CD4-positive, alpha-beta T cell treated with Interleukin-2 at 100 ng/mL for 4 hours (primary cell): Measurements from ENCODE around the gene TRMT11.
A peak's percentile ranks its signal among the peaks of the same experiment; 100 is the strongest.
"Not testable (repeated sequence)": the region's sequence is repeated elsewhere in the genome, so short reads cannot be mapped to it uniquely, and the experiment has no call there.

ENCODE experiments used
- DNase-seq: peaks from one replicate; pipeline ENCODE4 v3.0.0-alpha.2; 2020; ENCODE audit warnings: low spot score

The TRMT11 gene

DNA sequence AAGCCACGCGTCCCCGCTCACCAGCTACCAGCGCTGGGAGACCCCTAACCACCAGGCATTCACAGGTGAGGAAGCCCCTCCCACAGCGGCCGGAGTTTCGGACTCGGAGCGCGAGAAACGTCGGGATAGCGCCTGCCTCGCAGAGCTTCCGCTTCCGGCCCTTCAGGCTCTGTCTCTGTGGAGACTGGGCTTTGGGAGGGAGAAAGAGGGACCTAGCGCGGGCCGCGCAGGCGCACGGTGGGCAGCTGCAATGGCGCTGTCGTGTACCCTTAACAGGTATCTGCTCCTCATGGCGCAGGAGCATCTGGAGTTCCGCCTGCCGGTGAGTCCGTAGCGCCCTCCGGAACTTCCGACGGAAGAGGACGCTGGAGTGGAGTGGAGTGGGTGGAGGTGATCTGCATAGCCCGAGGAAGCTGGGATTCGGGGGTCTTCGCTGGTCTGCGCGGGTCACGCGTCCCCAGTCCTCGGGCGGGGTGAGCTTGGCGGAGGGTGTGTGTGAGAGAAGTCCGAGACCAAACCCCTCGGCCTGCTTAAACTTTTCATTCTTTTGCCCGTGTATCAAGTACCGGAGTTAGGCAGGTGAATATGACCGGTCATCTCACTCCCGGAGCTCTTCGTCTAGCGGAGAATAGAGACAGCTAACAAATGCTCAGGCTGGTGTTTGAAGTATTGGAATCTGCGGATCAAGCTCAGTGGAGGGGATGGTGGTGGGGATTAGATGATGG, at the start of gene TRMT11:
TRMT11 (plus strand) TSS at position 240 of the 725 bp plus-strand sequence; CDS start at position 251, 11 bp downstream.
- DNase-seq: peak; percentile 82

GRCh38 chr6:125939026-125939425, 47.3 kb upstream of the TRMT11 start:
- DNase-seq: no peak

DNA sequence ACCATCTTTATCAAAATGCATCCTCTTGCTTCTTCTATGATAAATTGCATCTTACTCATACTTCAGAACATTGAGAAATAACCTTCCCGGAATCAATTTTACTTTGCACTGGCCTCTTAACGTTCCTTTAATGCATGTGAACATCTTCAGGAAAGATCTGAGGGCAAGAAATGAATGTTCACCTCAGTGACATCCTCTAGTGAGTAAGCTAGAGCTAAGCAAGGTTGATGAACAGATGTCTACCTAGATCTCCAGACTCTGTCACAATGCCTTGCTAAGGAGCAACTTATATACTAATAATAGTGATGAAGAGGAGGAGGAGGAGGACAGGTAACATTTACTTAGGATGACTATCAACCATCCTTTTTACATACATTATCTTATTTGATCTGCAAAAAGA, 46.5 kb upstream of the TRMT11 start:
- no peak for DNase-seq

GRCh38 chr6:125940247-125941041, 45.9 kb upstream of the TRMT11 start:
- no peak for DNase-seq

GRCh38 chr6:125942672-125943527, 43.4 kb upstream of the TRMT11 start:
- DNase-seq: no peak

DNA sequence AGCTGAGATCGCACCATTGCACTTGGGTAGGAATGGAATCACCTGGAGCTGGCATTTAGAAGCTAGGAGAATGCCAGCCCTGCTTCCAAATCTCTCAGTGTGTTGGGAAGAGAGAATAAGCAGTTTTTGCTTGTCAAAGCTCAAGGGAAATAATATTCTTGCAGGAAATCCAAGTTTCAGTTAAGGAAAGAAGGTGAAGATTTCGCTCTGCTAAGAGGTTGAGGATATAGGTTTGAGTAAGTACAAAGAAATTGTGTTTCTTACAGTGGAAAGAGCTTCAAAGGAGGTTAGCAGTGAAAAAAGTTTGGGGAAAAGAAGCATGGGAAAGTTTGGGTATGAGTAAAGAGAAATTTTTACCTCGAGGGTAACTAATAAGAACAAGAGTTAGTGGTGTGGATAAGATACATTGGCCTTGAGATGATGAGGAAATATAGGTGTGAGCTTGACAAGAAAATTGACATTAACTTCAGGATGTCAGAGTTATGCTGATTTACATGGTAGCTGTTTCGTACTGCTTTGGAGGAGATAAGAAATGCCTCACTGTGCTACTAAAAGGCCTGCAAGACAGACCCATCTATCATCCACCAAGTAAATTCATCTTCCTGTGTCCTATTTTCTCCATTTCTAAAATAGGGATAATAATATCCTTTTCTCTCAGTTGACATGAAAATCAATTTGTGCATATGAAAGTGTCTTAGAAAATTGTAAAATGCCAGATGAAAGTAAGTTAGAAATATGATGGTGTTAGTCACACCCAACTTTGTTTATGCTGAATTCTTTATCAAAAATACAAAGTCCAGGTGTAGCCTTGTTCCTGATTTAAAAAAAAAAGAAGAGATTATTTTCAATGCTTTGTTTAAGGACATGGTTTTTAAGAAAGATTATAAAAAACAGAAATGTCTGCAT, 42.6 kb upstream of the TRMT11 start:
- DNase-seq: no peak

DNA sequence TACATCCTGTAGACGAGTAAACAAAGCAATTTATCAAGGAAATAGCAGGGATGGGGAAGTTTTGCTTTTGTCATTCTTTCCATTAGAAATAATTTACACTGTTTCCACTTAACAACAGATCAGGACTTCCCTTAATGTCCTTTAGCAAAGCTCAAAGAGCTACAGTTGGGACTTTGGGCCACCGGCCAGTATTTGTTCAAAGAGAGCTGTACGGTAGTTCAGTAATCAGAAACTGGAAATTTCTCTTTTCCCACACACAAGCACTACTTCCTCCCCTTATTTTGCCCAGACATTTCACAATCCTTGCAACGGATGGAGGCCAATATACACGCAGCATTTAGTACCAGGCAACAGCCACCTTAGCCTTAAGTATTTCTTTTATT, 41.9 kb upstream of the TRMT11 start:
- no peak for DNase-seq

DNA sequence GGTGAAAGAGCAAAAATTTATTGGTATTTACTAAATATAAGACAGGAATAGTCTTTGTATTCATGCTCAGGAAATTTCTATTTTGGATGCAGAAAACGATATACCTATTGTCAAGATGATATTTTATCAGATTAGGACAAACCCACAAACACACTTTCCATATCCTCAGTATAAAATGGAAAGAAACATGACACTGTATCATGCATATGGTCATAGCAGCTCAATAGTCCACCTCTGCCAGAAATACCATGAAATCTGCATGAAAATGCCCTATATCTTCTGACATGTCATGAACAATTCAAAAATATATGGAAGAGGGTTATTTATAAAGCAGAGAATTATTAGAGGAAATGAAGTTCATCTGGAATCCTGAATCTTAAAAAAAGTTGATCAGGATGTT, 41.4 kb upstream of the TRMT11 start:
- no peak for DNase-seq

- DNase-seq: no peak
Measured at GRCh38 chr6:125945378-125946141, 40.8 kb upstream of the TRMT11 start.

- DNase-seq: no peak
Measured at GRCh38 chr6:125947615-125948014, 38.7 kb upstream of the TRMT11 start.

- DNase-seq: no peak
Measured at GRCh38 chr6:125948455-125948854, 37.9 kb upstream of the TRMT11 start.

GRCh38 chr6:125949069-125949468, 37.3 kb upstream of the TRMT11 start:
- DNase-seq: no peak

DNA sequence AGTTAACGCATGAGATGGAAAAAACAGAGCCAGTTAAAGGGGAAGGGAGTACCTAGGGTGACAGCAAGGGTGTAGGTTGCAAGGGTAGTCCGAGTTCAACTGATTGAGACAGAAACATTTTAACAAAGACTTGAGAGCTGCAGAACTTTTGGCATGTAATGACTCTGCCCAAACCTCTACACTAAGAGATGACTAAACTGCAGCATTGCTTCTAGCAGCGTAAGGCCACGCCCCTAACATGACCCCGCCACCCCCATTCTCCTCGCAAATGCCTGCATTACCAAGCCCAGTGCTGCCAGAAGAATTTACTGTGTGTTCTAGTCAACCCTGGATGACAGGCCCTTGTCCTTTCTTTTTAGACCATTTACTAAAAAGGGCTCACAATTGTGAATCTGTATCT, 36.0 kb upstream of the TRMT11 start:
- DNase-seq: no peak

- DNase-seq: not testable (repeated sequence)
Measured at GRCh38 chr6:125950716-125951115, 35.6 kb upstream of the TRMT11 start.

- no peak for DNase-seq
Measured at GRCh38 chr6:125951323-125951722, 35.0 kb upstream of the TRMT11 start.

GRCh38 chr6:125952764-125953501, 33.4 kb upstream of the TRMT11 start:
- DNase-seq: no peak

GRCh38 chr6:125953502-125953875, 32.9 kb upstream of the TRMT11 start:
- DNase-seq: no peak

GRCh38 chr6:125954735-125955339, 31.5 kb upstream of the TRMT11 start:
- no peak for DNase-seq

DNA sequence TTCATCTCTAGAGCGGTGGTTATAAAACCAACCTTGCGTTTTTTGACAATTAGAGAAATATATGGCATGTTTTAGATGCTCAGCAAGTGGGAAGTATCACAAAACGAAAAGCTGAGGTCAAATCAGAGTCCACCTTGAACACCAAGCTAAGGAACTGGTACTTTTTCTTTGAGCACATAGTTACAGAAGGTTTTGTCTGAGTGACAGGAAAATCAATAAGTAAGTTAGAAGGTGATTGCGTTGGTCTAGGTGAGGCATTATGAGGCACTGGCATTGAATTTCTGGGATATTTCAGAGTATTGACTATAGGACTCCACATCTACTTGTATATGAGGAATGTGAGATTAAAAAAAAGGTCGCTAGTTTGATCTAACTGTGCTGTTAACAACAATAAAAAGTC, 30.4 kb upstream of the TRMT11 start:
- no peak for DNase-seq
